Sigmoid colon (tissue), 7 donors: ENCODE measurements around the gene GPR155. TPM values are rescaled to one million over a fixed set of nuclear protein-coding genes. Genes with fewer than 3 reads are reported as not detected.

Source experiments
- DNase-seq: peaks from one replicate; pipeline ENCODE4 v3.0.0-alpha.2; 2019
- H3K27ac ChIP-seq, 4 donors: fragments of 200-600 bp; sonication (generic); one replicate each; pipeline ENCODE4 v1.5.1; 2016 to 2019; ENCODE audit warnings: mild to moderate bottlenecking in 1 of 4
- H3K27me3 ChIP-seq, 3 donors: fragments of 200-600 bp; sonication (generic); one replicate each; pipeline ENCODE4 v1.5.1; 2019; ENCODE audit warnings: mild to moderate bottlenecking in 1 of 3
- H3K36me3 ChIP-seq, 4 donors: fragments of 200-600 bp; sonication (generic); one replicate each; pipeline ENCODE4 v1.5.1; 2016 to 2019
- H3K4me1 ChIP-seq, 4 donors: fragments of 200-600 bp; sonication (generic); one replicate each; pipeline ENCODE4 v1.5.1; 2017 to 2019
- H3K4me3 ChIP-seq, 4 donors: fragments of 200-600 bp; sonication (generic); one replicate each; pipeline ENCODE4 v1.5.1; 2017 to 2019; ENCODE audit warnings: mild to moderate bottlenecking in 2 of 4, moderate library complexity in 1 of 4
- H3K9me3 ChIP-seq, 4 donors: fragments of 200-600 bp in 3 of 4; sonication (generic) in 3 of 4; one replicate each; pipeline versions ENCODE4 v1.5.1 to v1.6.1; 2013 to 2019
- EP300 ChIP-seq, 4 donors: sonication (generic); formaldehyde crosslinking; IDR thresholded peaks; one replicate each; pipeline ENCODE4 v1.6.1; 2017; ENCODE audit warnings: antibody characterized with exemption in 4 of 4
- POLR2A ChIP-seq, 2 donors: fragments of 450-650 bp; IDR thresholded peaks; one replicate each; pipeline ENCODE4 v1.6.1; 2016; ENCODE audit warnings: antibody characterized with exemption in 2 of 2, mild to moderate bottlenecking in 2 of 2, moderate library complexity in 2 of 2
- POLR2AphosphoS5 ChIP-seq, 4 donors: sonication (generic); formaldehyde crosslinking; IDR thresholded peaks; one replicate each; pipeline ENCODE4 v1.6.1; 2017; ENCODE audit warnings: antibody characterized with exemption in 4 of 4
- WGBS, 2 donors: extraction: QIAGEN DNeasy Blood & Tissue Kit; methylation state at CpG; one replicate each; pipeline ENCODE4 v1.1.7; 2013; 5-methylcytosine and 5-hydroxymethylcytosine counted together
- intact Hi-C: fragments of 100-400 bp; cut with DNase I; formaldehyde crosslinking; loops from one replicate; pipeline ENCODE4 v1.15.1; 2023
- polyA plus RNA-seq, 3 donors: library from polyadenylated mRNA; stranded (reverse); fragments of 200-250 nt; gene quantifications; one replicate each; pipeline ENCODE4 v1.2.3, GENCODE V29; 2013
- total RNA-seq, 4 donors: library from RNA; depleted of rRNA; stranded (reverse); fragments of >200 nt; gene quantifications; one replicate each; pipeline ENCODE4 v1.1.0, GENCODE V29; 2016
- TF ChIP-seq, protein P1 (sequence below), 4 experiments: fragments of 450-650 bp in 3 of 4; fragments of 200-600 bp in 1 of 4; IDR thresholded peaks; one replicate each; pipeline ENCODE4 v1.5.1; 2016 to 2019; ENCODE audit warnings: antibody characterized with exemption in 4 of 4, mild to moderate bottlenecking in 3 of 4, moderate library complexity in 2 of 4
- donor health status: healthy with polysubstance abuse.
- donor health status: Bipolar disorder and iron deficiency.
- donor health status: healthy.

Gene GPR155
- total and polyA plus RNA-seq, 7 donors, result under 0.01 to 28.9 (median 19.1) TPM

- intact Hi-C loops, result no loop called here
- 42 to 77% methylated on average over 3 of the region's 3 CpGs for WGBS, 2 donors
- no peak for DNase-seq
Observed at GRCh38 chr2:174503161-174503809, 16.5 kb upstream of the GPR155 start.

GRCh38 chr2:174499371-174499770 is 12.5 kb upstream of the GPR155 start:
- H3K27me3 ChIP-seq, result no peaks in the 10 kb centered on the region
- H3K4me1 ChIP-seq, result no peaks in the 10 kb centered on the region
- intact Hi-C loops, result no loop called here
- no peaks in the 10 kb centered on the region for H3K9me3 ChIP-seq
- WGBS, 2 donors, result 92 to 93% methylated on average over 5 of the region's 5 CpGs
- H3K27ac ChIP-seq, result no peak overlapping the region
- DNase-seq, result no peak
- H3K4me3 ChIP-seq, result no peak overlapping the region
- TF ChIP-seq POLR2AphosphoS5 (IDR thresholded peaks at IDR 0.05), result no peak
- no peak for TF ChIP-seq EP300 (IDR thresholded peaks at IDR 0.05)
- TF ChIP-seq, protein P1, sequence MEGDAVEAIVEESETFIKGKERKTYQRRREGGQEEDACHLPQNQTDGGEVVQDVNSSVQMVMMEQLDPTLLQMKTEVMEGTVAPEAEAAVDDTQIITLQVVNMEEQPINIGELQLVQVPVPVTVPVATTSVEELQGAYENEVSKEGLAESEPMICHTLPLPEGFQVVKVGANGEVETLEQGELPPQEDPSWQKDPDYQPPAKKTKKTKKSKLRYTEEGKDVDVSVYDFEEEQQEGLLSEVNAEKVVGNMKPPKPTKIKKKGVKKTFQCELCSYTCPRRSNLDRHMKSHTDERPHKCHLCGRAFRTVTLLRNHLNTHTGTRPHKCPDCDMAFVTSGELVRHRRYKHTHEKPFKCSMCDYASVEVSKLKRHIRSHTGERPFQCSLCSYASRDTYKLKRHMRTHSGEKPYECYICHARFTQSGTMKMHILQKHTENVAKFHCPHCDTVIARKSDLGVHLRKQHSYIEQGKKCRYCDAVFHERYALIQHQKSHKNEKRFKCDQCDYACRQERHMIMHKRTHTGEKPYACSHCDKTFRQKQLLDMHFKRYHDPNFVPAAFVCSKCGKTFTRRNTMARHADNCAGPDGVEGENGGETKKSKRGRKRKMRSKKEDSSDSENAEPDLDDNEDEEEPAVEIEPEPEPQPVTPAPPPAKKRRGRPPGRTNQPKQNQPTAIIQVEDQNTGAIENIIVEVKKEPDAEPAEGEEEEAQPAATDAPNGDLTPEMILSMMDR (IDR thresholded peaks at IDR 0.05), result no peak
- TF ChIP-seq POLR2A (IDR thresholded peaks at IDR 0.05), result no peak
- no peaks in the 10 kb centered on the region for H3K36me3 ChIP-seq

More at GRCh38 chr2:174503161-174503809, 16.5 kb upstream of the GPR155 start:
- no peak overlapping the region for H3K4me3 ChIP-seq
- TF ChIP-seq POLR2A (IDR thresholded peaks at IDR 0.05) (no peak), EP300 (IDR thresholded peaks at IDR 0.05) (no peak), POLR2AphosphoS5 (IDR thresholded peaks at IDR 0.05) (no peak)
- TF ChIP-seq, protein P1 (IDR thresholded peaks at IDR 0.05), result no peak
- no peak overlapping the region for H3K27ac ChIP-seq
- H3K9me3 ChIP-seq, result no peaks in the 10 kb centered on the region
- no peaks in the 10 kb centered on the region for H3K4me1 ChIP-seq
- H3K36me3 ChIP-seq, result no peaks in the 10 kb centered on the region
- no peaks in the 10 kb centered on the region for H3K27me3 ChIP-seq

- 56 to 69% methylated on average over 5 of the region's 5 CpGs for whole genome bisulfite sequencing, 2 donors
- Histone ChIP-seq H3K9me3 (no peaks in the 10 kb centered on the region), H3K4me1 (no peaks in the 10 kb centered on the region), H3K27me3 (no peaks in the 10 kb centered on the region), H3K36me3 (no peaks in the 10 kb centered on the region), H3K27ac (no peak overlapping the region), H3K4me3 (no peak overlapping the region)
- no peak for DNase-seq
- no peak for TF ChIP-seq POLR2AphosphoS5 (IDR thresholded peaks at IDR 0.05)
- TF ChIP-seq POLR2A (IDR thresholded peaks at IDR 0.05), result no peak
- no peak for TF ChIP-seq EP300 (IDR thresholded peaks at IDR 0.05)
- TF ChIP-seq, protein P1 (IDR thresholded peaks at IDR 0.05), result no peak
- intact Hi-C loops, result no loop called here
Observed at GRCh38 chr2:174495365-174496012, 8.7 kb upstream of the GPR155 start.

- intact Hi-C loops, result no loop called here
- no peaks in the 10 kb centered on the region for H3K4me1 ChIP-seq
- H3K27ac ChIP-seq, result peak overlapping the region in 3 of 4 donors; percentile 10 to 52 (median 11)
- no peaks in the 10 kb centered on the region for H3K27me3 ChIP-seq
- H3K4me3 ChIP-seq, result no peak overlapping the region
- 72 to 84% methylated on average over 11 of the region's 11 CpGs for WGBS, 2 donors
- no peak for DNase-seq
- no peaks in the 10 kb centered on the region for H3K9me3 ChIP-seq
- TF ChIP-seq EP300 (IDR thresholded peaks at IDR 0.05) (no peak), POLR2AphosphoS5 (IDR thresholded peaks at IDR 0.05) (no peak), POLR2A (IDR thresholded peaks at IDR 0.05) (no peak)
- TF ChIP-seq, protein P1 (IDR thresholded peaks at IDR 0.05), result no peak
- H3K36me3 ChIP-seq, result no peaks in the 10 kb centered on the region
Observed at GRCh38 chr2:174493549-174494331, 6.9 kb upstream of the GPR155 start.
